Upper lobe of right lung (tissue), 1 donor: ENCODE data around the gene GLIS2. TPM values are rescaled to one million over a fixed set of nuclear protein-coding genes. Genes with fewer than 3 reads are reported as not detected.

Source experiments
- ATAC-seq: fragments of 200-7000 bp; cut with Tn5 transposase; one replicate; pipeline ENCODE4 v1.9.1; 2020; ENCODE audit warnings: mild to moderate bottlenecking, moderate library complexity
- DNase-seq: peaks from one replicate; pipeline ENCODE4 v3.0.0-alpha.2; 2020
- H3K27ac ChIP-seq: fragments of 200-600 bp; one replicate; pipeline ENCODE4 v1.8.0; 2022
- H3K27me3 ChIP-seq: fragments of 200-600 bp; one replicate; pipeline ENCODE4 v1.8.0; 2022; ENCODE audit warnings: mild to moderate bottlenecking
- H3K36me3 ChIP-seq: fragments of 200-600 bp; one replicate; pipeline ENCODE4 v1.8.0; 2022
- H3K4me1 ChIP-seq: fragments of 200-600 bp; one replicate; pipeline ENCODE4 v1.8.0; 2022
- H3K4me3 ChIP-seq: fragments of 200-600 bp; one replicate; pipeline ENCODE4 v1.8.0; 2022; ENCODE audit warnings: mild to moderate bottlenecking
- H3K9me3 ChIP-seq: fragments of 200-600 bp; one replicate; pipeline ENCODE4 v1.8.0; 2022
- CTCF ChIP-seq: fragments of 200-600 bp; IDR thresholded peaks from one replicate; pipeline ENCODE4 v1.8.0; 2022; ENCODE audit warnings: antibody characterized with exemption
- intact Hi-C: fragments of 100-400 bp; cut with DNase I; formaldehyde crosslinking; loops from one replicate; pipeline ENCODE4 v1.11.0; 2022
- total RNA-seq: library from RNA; stranded (reverse); fragmentation: NEBNext Ultra II Directional; extraction: Animal tissue kit (Norgen Biotek cat#: 25700); gene quantifications from one replicate; pipeline ENCODE4 v1.2.1, GENCODE V29; 2021
- donor health status: DM: no; HTN: yes; CAD: no; lungs with severe emphysema.

Gene GLIS2
- total RNA-seq, 1 donor from 2014 or later, result 34.1 TPM

GRCh38 chr16:4316108-4316863 is 419 bp downstream of the GLIS2 start:
- no peak for TF ChIP-seq CTCF
- ATAC-seq, result no peak
- Histone ChIP-seq H3K27ac (peak overlapping the region; percentile 76), H3K36me3 (no peaks in the 10 kb centered on the region), H3K9me3 (no peaks in the 10 kb centered on the region), H3K4me1 (peaks cover 45% of the 10 kb centered on the region), H3K27me3 (no peaks in the 10 kb centered on the region), H3K4me3 (peak overlapping the region; percentile 64)
- intact Hi-C loops, result no loop called here
- DNase-seq, result peak; percentile 75

GRCh38 chr16:4316864-4317531 is 1.1 kb downstream of the GLIS2 start:
- H3K4me1 ChIP-seq, result peaks cover 45% of the 10 kb centered on the region
- ATAC-seq (peak; percentile 59), DNase-seq (peak; percentile 90)
- no peaks in the 10 kb centered on the region for H3K27me3 ChIP-seq
- no peak for TF ChIP-seq CTCF
- intact Hi-C loops, result no loop called here
- no peaks in the 10 kb centered on the region for H3K36me3 ChIP-seq
- H3K9me3 ChIP-seq, result no peaks in the 10 kb centered on the region
- H3K4me3 ChIP-seq, result peak overlapping the region; percentile 64
- H3K27ac ChIP-seq, result peak overlapping the region; percentile 76

- TF ChIP-seq CTCF, result no peak
- peak overlapping the region; percentile 76 for H3K27ac ChIP-seq
- DNase-seq, result peak; percentile 71
- H3K27me3 ChIP-seq, result no peaks in the 10 kb centered on the region
- H3K9me3 ChIP-seq, result no peaks in the 10 kb centered on the region
- peak overlapping the region; percentile 64 for H3K4me3 ChIP-seq
- no peaks in the 10 kb centered on the region for H3K36me3 ChIP-seq
- H3K4me1 ChIP-seq, result peaks cover 47% of the 10 kb centered on the region
- intact Hi-C loops, result no loop called here
- ATAC-seq, result peak; percentile 2
Observed at GRCh38 chr16:4317532-4318450, 1.9 kb downstream of the GLIS2 start.

- TF ChIP-seq CTCF, result no peak
- DNase-seq, result no peak
- ATAC-seq, result no peak
- intact Hi-C loops, result no loop called here
- Histone ChIP-seq H3K9me3 (no peaks in the 10 kb centered on the region), H3K27ac (peak overlapping the region; percentile 76), H3K4me3 (peak overlapping the region; percentile 1), H3K36me3 (no peaks in the 10 kb centered on the region), H3K27me3 (no peaks in the 10 kb centered on the region), H3K4me1 (peaks cover 53% of the 10 kb centered on the region)
Observed at GRCh38 chr16:4318451-4318910, 2.6 kb downstream of the GLIS2 start.

- Histone ChIP-seq H3K4me3 (no peak overlapping the region), H3K36me3 (no peaks in the 10 kb centered on the region), H3K4me1 (peaks cover 58% of the 10 kb centered on the region), H3K9me3 (no peaks in the 10 kb centered on the region), H3K27me3 (no peaks in the 10 kb centered on the region), H3K27ac (peak overlapping the region; percentile 76)
- DNase-seq, result no peak
- intact Hi-C loops, result no loop called here
- TF ChIP-seq CTCF, result no peak
- ATAC-seq, result no peak
Observed at GRCh38 chr16:4318967-4319366, 3.1 kb downstream of the GLIS2 start.
